Measurements from ENCODE around the gene LRRC32. TPM values are rescaled to one million over a fixed set of nuclear protein-coding genes. Genes with fewer than 3 reads are reported as not detected.

LRRC32 gene
- total RNA-seq, 1 experiment from 2014 or later: 0.15 TPM

GRCh38 chr11:76695133-76695532 lies 24.6 kb upstream of the LRRC32 start:
- ChIA-PET POLR2A (no interaction called here), CTCF (interaction anchor here (0.6 kb wide), 1 partner anchor 23 kb away, joined by 3 read pairs; no protein-coding TSS in a partner anchor)
- Histone ChIP-seq H3K4me3 (ENCODE audit: low read depth in 2 of 2, low read length in 2 of 2) (no peak overlapping the region), H3K36me3 (ENCODE audit: control insufficient read depth, insufficient read depth, low read length) (no peaks in the 10 kb centered on the region), H3K27ac (ENCODE audit: low read length) (no peak overlapping the region), H3K4me1 (ENCODE audit: control insufficient read depth, insufficient read depth, low read length) (no peaks in the 10 kb centered on the region), H3K27me3 (ENCODE audit: control insufficient read depth, insufficient read depth, low read length) (no peaks in the 10 kb centered on the region), H3K9me3 (ENCODE audit: control insufficient read depth, insufficient read depth, low read depth, low read length) (no peaks in the 10 kb centered on the region)
- TF ChIP-seq POLR2AphosphoS5 (IDR thresholded peaks at IDR 0.05; ENCODE audit: low read depth, low read length): no peak
- no TSS peak for BruUV-seq (replicated peaks)
- intact Hi-C loops (cut with micrococcal nuclease; ENCODE audit: unreplicated experiment): no loop called here
- in situ Hi-C loops (cut with HindIII; ENCODE audit: low pct_unique_long_range_greater_than_20kb, low sequenced_read_pairs): no loop called here
- DNase-seq (ENCODE audit: low read depth, low spot score) (no peak), ATAC-seq (no peak)

- no peak overlapping the region for H3K4me3 ChIP-seq (ENCODE audit: low read depth in 2 of 2, low read length in 2 of 2)
- TF ChIP-seq TCF7L2 (IDR thresholded peaks at IDR 0.05; ENCODE audit: low read depth, low read length): no peak
- TF ChIP-seq POLR2AphosphoS5 (IDR thresholded peaks at IDR 0.05; ENCODE audit: low read depth, low read length): no peak
- no peak for TF ChIP-seq REST (IDR thresholded peaks at IDR 0.05; ENCODE audit: insufficient read depth in 1 of 2, low read depth in 2 of 2, low read length in 1 of 2)
- no peak for TF ChIP-seq CTCF (IDR thresholded peaks at IDR 0.05)
- no peak for TF ChIP-seq SIN3A (IDR thresholded peaks at IDR 0.05; ENCODE audit: borderline replicate concordance, insufficient read depth, low read depth, low read length)
- H3K27ac ChIP-seq (ENCODE audit: low read length): no peak overlapping the region
- ATAC-seq (no peak), DNase-seq (ENCODE audit: low read depth, low spot score) (no peak)
- no TSS peak for BruUV-seq (replicated peaks)
- H3K36me3 ChIP-seq (ENCODE audit: control insufficient read depth, insufficient read depth, low read length): no peaks in the 10 kb centered on the region
- H3K27me3 ChIP-seq (ENCODE audit: control insufficient read depth, insufficient read depth, low read length): no peaks in the 10 kb centered on the region
- POLR2A ChIA-PET: no interaction called here
- intact Hi-C loops (cut with micrococcal nuclease; ENCODE audit: unreplicated experiment) (no loop called here), in situ Hi-C loops (cut with HindIII; ENCODE audit: low pct_unique_long_range_greater_than_20kb, low sequenced_read_pairs) (no loop called here)
- CTCF ChIA-PET: interaction anchor here (0.6 to 0.7 kb wide), 3 partner anchors 86 to 838 kb away, joined by 5 to 7 read pairs (median 6); no protein-coding TSS in a partner anchor
- H3K4me1 ChIP-seq (ENCODE audit: control insufficient read depth, insufficient read depth, low read length): no peaks in the 10 kb centered on the region
- H3K9me3 ChIP-seq (ENCODE audit: control insufficient read depth, insufficient read depth, low read depth, low read length): no peaks in the 10 kb centered on the region
Measured at GRCh38 chr11:76694664-76695063, 24.1 kb upstream of the LRRC32 start.

GRCh38 chr11:76693806-76694205 lies 23.3 kb upstream of the LRRC32 start:
- Histone ChIP-seq H3K4me1 (ENCODE audit: control insufficient read depth, insufficient read depth, low read length) (no peaks in the 10 kb centered on the region), H3K36me3 (ENCODE audit: control insufficient read depth, insufficient read depth, low read length) (no peaks in the 10 kb centered on the region), H3K4me3 (ENCODE audit: low read depth in 2 of 2, low read length in 2 of 2) (no peak overlapping the region), H3K27ac (ENCODE audit: low read length) (no peak overlapping the region), H3K27me3 (ENCODE audit: control insufficient read depth, insufficient read depth, low read length) (no peaks in the 10 kb centered on the region), H3K9me3 (ENCODE audit: control insufficient read depth, insufficient read depth, low read depth, low read length) (no peaks in the 10 kb centered on the region)
- no peak for TF ChIP-seq REST (IDR thresholded peaks at IDR 0.05; ENCODE audit: insufficient read depth in 1 of 2, low read depth in 2 of 2, low read length in 1 of 2)
- TF ChIP-seq SIN3A (IDR thresholded peaks at IDR 0.05; ENCODE audit: borderline replicate concordance, insufficient read depth, low read depth, low read length): no peak
- TF ChIP-seq POLR2AphosphoS5 (IDR thresholded peaks at IDR 0.05; ENCODE audit: low read depth, low read length): no peak
- no peak for TF ChIP-seq TCF7L2 (IDR thresholded peaks at IDR 0.05; ENCODE audit: low read depth, low read length)
- TF ChIP-seq CTCF (IDR thresholded peaks at IDR 0.05): no peak
- DNase-seq (ENCODE audit: low read depth, low spot score) (no peak), ATAC-seq (no peak)
- BruUV-seq (replicated peaks): no TSS peak
- in situ Hi-C loops (cut with HindIII; ENCODE audit: low pct_unique_long_range_greater_than_20kb, low sequenced_read_pairs) (no loop called here), intact Hi-C loops (cut with micrococcal nuclease; ENCODE audit: unreplicated experiment) (no loop called here)
- CTCF ChIA-PET: no interaction called here
- POLR2A ChIA-PET: no interaction called here

Measured in Panc1 (cell line).